GM18519 (cell line): ENCODE results near the gene UGT1A6.
"Not testable (repeated sequence)": the region's sequence is repeated elsewhere in the genome, so short reads cannot be mapped to it uniquely, and the experiment has no call there.

ENCODE experiments used
- ATAC-seq: cut with Tn5 transposase; IDR thresholded peaks from one replicate; pipeline ENCODE4 v1.9.1; 2021; ENCODE audit warnings: mild to moderate bottlenecking, moderate library complexity; ENCODE audit not compliant: unreplicated experiment, low FRiP score

UGT1A6 gene

DNA sequence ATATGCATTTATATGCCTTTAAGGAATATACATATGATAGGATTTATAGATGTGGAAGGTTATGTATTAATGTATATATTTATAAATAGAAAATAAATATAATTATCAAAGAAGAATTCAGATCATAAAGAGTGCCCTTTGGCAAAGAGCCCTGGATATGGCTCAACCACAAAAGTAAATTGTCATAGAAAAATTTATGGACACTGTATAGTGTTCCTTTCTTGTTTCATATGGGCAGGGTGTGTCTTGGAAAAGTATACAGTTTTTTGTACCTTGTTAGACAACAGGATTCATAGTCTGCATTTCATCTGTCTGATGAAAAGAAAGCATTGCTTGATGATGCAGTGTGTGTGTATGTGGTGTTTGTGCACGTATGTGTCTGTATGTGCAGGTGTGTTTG, 8.1 kb upstream of the UGT1A6 start:
- ATAC-seq, result no peak

DNA sequence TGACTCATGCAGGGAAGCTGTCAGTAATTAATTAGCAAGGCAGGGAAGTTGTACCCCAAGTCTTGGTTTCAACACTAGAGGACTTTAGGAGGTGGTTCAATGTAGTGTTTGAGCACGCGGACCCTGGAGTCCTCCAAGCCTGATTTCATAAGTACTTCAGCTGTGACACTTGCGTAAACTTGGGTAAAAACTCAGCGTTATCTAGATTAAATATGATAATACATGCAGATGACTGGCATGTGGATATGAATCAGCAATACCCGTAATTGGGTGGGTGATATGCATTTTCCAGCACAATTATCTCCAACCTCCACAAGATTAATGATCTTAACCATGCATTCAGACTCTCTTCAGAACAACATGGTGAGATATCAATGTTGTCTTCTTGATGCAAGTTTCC, 5.8 kb upstream of the UGT1A6 start:
- ATAC-seq, result no peak

DNA sequence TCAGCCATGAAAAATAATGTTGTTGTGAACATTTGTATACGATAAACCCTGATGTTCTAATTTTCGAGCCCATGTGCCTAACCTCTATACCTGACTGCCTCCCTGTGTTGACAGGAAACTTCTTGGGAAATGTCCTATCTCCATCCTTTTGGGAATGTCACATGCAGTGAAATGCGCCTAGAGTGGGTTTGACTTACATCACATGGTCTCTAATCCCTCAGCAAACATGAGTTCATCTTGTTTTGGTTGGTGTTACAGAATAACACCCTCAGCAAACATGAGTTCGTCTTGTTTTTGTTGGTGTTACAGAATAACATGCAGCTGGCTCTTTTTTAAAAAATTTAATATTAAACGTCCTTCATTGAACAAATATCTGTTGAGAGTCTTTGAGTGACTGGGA, 4.3 kb upstream of the UGT1A6 start:
- ATAC-seq, result no peak

DNA sequence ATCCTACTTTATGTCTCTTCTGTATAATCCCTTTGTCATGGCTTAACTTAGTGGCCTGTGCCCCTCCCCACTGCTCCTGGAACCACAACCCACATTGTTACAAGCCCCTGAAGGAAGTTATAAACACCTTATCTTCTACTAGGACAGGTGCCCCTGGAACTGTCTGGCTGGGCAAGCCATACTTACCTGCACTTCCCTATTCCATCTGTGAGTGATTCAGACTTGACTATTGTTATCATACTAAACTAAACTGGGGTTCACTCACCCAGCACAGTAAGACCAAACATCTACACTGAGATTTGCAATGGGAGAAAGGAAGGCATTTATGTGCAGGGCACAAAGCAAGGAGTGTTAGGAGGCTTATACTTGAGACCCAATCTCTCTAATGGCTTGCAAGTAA, 3.7 kb upstream of the UGT1A6 start:
- ATAC-seq, result no peak

DNA sequence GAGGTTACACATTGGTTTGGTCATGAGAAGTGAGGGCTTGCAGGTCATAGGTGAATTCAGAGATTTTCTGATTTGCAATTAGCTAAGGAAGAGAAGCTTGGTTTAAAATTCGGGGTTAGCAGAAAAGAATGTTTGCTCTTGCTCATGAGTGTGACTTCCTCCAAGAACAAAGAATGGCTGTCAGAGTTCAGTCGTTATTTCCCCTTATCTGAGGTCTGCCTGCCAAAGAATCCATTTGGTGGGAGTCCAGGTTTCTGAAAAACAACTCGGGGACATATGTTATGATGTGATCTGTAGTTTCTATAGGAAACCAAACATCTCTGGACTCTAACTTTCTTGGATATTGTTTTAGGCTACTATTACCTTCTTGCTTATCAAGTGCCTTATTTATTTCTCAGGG, 3.2 kb upstream of the UGT1A6 start:
- ATAC-seq, result no peak

DNA sequence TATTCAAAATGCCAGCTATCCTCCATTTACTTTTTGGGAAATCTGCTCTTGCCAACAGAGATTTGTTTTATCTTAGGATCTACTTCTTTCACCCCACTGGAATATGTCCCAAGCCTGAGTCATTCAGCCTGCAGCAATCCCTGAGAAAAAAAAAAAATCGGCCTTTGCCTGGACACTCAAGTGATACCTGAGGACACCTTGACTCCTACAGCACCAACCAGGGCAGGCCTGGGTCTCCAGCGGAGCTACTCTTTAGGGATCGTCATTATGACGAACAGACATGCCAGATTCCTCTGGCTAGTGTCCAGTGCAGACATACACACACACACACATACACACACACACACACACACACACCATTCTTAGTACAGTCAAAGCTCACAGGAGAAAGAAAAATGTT, 2.2 kb upstream of the UGT1A6 start:
- ATAC-seq, result no peak

DNA sequence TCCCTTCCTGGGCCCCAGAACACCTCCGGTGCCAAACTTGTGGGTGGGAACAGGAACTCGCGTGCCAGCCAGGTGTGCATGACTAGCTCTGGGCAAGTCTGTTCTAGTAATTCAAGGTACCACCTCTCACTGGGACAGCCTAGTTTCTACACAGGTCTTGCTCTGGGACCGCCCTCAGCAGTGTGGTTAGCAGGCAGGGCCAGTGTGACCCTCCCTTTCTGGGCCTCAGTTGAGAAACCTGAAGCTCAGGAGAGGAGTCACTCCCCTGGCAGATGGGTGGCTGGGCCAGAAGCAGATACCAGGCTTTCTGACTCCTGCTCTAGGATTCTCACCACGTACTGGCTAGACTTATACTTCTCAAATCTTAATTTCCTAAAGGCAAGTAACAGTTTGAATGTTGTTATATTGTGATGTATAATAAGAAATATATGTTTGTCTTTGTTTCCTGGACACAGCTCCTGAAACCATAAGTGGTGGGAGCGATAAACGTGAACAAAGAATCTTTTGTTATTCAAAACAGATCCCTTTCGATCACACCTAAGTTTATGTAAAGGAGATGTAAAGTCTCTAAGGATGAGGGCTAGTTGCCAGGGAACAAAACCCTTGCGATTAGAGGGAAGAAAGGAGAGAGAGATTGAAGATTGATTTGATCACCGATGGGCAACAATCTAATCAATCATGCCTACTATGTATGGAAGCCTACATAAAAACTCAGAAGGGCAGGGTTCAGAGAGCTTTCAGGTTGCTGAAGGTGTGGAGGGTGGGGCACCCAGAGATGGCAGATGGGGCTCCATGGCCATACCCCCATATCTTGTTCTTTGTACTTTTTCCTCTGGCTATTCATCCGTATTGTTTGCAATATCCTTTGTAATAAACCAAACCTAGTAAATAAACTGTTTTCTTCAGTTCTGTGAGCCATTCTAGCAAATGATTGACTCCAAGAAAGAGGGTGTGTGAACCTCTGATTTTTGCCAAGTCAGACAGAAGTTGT, 952 bp upstream of the UGT1A6 start:
- no peak for ATAC-seq

- no peak for ATAC-seq
These were observed 1.3 kb downstream of the UGT1A6 start for GRCh38 chr2:233693963-233694362.

GRCh38 chr2:233698740-233699139, 6.0 kb downstream of the UGT1A6 start:
- no peak for ATAC-seq

DNA sequence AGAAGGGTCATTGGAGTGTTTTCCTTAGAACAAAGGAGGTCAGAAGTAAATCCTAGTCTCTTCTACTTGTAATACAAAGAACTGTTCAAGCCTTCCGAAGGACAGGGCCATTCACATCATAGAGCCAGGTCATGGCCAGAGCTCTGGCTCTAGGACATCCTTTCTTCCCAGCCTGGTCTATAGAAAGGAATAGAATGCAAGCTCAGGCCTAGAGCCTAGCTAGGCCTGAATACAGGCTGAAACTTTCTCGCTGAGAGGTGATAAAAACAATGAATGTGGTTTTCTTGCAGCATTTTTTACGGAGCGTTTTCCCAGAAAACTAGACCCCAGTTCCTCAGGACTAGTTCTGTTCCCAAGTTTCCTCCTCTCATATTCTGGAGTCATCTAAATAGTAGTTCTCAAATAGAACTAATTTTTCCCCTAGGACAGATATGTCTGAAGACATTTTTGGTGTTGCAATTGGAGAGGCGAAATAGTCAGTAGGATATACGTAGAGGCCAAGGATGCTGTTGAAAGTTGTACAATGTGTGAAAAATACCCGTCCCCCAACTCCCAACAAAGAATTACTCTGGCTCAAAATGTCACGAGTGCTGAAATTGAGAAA, 6.8 kb downstream of the UGT1A6 start:
- ATAC-seq, result no peak

GRCh38 chr2:233700028-233700635, 7.4 kb downstream of the UGT1A6 start:
- ATAC-seq, result no peak

- not testable (repeated sequence) for ATAC-seq
These were observed 8.2 kb downstream of the UGT1A6 start for GRCh38 chr2:233700842-233701241.

DNA sequence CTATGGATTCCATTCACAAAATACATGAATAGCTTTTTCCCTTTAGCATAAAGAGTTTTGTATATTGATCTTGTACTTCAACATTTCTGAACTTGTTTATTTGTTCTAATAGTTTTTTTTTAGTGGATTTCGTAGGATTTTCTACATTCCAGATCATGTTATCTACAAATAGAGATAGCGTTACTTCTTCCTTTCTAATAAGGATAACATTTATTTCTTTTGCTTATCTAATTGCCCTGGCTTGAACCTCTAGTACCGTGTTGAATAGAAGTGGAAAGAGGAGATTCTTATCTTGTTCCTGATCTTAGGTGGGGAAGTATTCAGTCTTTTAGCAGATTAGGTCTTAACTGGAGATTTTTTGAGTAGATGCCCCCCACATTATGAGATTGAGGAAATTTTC, 9.5 kb downstream of the UGT1A6 start:
- ATAC-seq, result no peak

- no peak for ATAC-seq
These were observed 13.3 kb downstream of the UGT1A6 start for GRCh38 chr2:233705911-233706506.

DNA sequence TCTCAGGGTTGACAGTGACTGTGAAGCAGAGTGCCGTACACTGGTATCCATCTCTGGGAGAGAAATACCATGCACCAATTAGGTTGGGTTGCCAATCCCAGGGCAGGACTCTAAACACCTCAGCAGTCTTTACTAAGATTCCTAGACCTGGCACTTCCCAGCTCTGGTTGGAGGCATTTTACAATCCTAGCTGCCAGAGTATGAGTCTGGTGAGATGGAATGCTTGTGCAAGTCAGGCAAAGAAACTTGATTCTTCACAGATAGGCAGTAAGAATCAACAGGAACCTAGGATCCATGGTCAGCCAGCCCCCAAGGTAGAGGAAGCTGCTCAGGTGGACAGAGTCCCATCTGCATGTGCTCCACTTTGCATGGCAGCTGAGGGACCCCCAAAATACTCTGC, 14.0 kb downstream of the UGT1A6 start:
- ATAC-seq, result no peak

- no peak for ATAC-seq
These were observed 15.4 kb downstream of the UGT1A6 start for GRCh38 chr2:233707940-233708644.

- ATAC-seq, result no peak
These were observed 16.3 kb downstream of the UGT1A6 start for GRCh38 chr2:233708942-233709341.

DNA sequence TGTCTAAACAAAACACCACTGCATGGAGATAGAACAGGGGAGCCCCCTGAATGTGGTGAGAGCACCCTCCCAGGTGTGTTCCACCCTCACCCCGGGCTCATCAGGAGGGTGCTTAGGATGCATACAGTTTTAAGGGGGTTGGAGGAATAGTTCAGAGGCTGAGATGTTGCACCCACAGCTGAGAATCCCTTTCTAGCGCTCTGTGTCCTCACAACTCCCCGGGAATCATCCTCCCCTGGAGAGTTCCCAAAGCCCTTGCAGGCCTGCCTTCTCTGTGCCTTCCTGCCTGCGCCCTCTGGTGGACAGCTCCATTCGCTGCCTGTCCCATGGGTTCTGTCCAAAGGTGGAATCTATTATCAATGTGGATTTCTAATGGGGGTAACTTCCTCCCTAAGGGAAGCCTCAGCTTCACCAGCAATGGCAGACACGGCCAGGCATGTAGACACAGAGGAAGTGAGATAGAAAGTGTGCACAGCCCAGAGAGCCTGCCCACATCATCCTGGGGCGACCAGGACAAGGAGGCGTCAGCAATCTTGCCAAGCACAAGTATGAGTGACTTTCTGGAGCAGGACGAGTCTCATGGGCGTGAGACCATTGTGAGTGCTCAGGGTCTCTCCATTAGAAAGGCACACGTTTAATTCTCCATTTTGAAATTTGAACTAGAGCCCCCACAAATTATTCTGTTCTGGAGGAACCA, 18.8 kb downstream of the UGT1A6 start:
- no peak for ATAC-seq

DNA sequence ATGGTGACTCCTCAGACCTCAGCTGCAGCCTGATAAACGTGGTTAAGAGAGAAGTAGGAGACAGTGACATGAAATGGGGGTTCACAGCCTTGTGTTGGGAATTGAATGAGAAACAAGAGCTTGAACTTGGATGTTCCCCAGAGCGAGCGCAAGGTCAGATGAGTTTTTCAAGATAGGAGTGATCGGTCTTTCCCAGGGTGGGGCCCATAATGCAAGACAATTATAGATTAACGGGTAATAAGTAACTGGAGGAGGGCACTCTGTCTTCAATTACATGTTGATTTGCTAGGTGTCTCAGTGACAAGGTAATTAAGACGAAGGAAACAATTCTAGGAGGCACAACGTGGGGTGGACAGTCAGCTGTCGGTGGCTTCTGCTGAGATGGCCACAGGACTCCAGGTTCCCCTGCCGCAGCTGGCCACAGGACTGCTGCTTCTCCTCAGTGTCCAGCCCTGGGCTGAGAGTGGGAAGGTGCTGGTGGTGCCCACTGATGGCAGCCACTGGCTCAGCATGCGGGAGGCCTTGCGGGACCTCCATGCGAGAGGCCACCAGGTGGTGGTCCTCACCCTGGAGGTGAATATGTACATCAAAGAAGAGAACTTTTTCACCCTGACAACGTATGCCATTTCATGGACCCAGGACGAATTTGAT, 20.0 kb downstream of the UGT1A6 start, which contains the start of gene UGT1A5:
TSS of gene UGT1A5 (plus strand) at position 297 of the 651 bp plus-strand sequence. CDS start at position 382, 85 bp downstream.
- no peak for ATAC-seq
